ENCODE data around the gene ABCC11. TPM values are rescaled to one million over a fixed set of nuclear protein-coding genes. Genes with fewer than 3 reads are reported as not detected.

The ABCC11 gene
- total RNA-seq, 4 donors from 2014 or later: 0.09 to 0.57 (median 0.19) TPM; not detected in 1

DNA sequence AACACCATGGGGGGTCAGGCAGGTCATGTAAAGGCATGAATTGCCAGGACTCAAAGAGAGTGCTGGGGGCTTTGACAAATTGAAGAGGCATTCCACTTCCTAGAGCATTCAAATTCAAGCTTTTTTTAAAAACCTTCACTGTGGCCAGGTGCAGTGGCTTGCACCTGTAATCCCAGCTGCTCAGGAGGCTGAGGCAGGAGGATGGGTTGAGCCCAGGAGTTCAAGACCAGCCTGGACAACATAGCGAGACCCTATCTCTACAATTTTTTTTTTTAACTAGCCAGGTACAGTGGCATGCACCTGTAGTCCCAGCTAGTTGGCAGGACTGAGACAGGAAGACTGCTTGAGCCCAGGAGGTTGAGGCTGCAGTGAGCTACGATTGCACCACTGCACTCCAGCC lies 108.8 kb downstream of the ABCC11 start:
- Histone ChIP-seq H3K27ac (no peak overlapping the region), H3K9me3 (no peaks in the 10 kb centered on the region), H3K27me3 (peaks cover 0 to 11% (median 0%) of the 10 kb centered on the region in 4 donors), H3K36me3 (no peaks in the 10 kb centered on the region), H3K4me3 (no peak overlapping the region), H3K4me1 (no peaks in the 10 kb centered on the region)
- TF ChIP-seq, protein P1, sequence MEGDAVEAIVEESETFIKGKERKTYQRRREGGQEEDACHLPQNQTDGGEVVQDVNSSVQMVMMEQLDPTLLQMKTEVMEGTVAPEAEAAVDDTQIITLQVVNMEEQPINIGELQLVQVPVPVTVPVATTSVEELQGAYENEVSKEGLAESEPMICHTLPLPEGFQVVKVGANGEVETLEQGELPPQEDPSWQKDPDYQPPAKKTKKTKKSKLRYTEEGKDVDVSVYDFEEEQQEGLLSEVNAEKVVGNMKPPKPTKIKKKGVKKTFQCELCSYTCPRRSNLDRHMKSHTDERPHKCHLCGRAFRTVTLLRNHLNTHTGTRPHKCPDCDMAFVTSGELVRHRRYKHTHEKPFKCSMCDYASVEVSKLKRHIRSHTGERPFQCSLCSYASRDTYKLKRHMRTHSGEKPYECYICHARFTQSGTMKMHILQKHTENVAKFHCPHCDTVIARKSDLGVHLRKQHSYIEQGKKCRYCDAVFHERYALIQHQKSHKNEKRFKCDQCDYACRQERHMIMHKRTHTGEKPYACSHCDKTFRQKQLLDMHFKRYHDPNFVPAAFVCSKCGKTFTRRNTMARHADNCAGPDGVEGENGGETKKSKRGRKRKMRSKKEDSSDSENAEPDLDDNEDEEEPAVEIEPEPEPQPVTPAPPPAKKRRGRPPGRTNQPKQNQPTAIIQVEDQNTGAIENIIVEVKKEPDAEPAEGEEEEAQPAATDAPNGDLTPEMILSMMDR (IDR thresholded peaks at IDR 0.05): no peak
- no peak for TF ChIP-seq POLR2A (IDR thresholded peaks at IDR 0.05)
- no peak for DNase-seq
- 68 to 83% methylated on average over 2 of the region's 2 CpGs for WGBS, 2 donors
- intact Hi-C loops (cut with DNase I): no loop called here

DNA sequence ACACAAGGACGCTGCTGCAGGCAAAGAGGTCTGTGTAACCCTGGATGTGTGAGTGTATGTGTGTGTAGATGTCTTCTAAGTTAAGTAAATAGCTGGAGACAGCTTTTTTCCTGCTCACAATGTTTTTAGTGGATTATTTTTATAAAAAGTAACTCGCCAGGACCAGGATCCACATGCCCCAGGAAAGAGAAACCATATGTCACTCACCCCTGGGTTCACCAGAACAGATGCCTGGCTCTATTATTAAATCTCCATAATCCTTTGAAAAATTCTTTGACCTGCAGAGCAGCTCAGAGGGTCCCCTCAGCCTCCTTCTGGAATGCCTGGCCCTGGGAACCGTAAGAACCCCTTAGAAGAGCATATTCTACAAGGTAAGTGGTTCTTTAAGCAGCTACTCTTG lies 109.5 kb downstream of the ABCC11 start:
- TF ChIP-seq, protein P1 (IDR thresholded peaks at IDR 0.05): no peak
- no peak for TF ChIP-seq POLR2A (IDR thresholded peaks at IDR 0.05)
- H3K36me3 ChIP-seq: no peaks in the 10 kb centered on the region
- no peak overlapping the region for H3K27ac ChIP-seq
- H3K27me3 ChIP-seq: peaks cover 0 to 8% (median 0%) of the 10 kb centered on the region in 4 donors
- H3K9me3 ChIP-seq: no peaks in the 10 kb centered on the region
- no peak for DNase-seq
- H3K4me1 ChIP-seq: no peaks in the 10 kb centered on the region
- H3K4me3 ChIP-seq: no peak overlapping the region
- 78 to 82% methylated on average over 3 of the region's 3 CpGs for WGBS, 2 donors
- intact Hi-C loops (cut with DNase I): no loop called here

DNA sequence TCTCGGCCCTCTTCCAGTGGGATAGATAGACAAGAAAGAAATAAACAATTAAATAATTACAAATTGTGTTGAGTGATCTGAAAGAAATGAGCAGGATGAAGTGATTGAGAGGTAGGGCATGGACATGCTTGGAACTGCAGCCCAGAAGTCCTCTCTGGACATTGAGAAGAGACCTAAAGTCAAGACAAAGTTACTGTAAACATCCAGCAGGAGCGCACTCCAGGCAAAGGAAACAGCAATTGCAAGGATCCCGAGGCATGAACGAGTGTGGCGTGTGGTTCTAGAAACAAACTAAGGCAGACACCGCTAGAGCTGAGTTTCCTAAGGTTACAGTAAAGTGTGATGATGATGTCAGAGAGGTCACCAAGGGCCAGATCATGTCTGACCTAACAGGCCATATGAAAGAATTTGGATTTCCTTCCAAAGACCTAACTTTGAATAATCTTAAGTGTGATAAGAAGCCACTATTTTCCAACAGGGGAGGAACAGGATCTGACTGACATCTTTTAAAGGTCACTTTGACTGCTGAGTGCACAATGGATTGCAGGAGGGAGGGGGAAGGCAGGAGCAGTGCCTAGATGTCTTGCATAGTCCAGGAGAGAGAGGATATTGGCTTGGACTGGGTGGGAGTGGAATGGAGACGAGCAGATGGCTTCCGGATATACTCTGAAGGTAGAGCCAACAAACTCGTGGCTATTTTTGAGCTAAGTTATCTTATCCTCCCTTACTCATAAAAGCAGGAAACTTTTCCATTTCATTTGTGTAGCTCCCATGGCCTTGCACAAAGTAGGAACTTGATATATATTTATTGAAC lies 110.6 kb downstream of the ABCC11 start:
- Histone ChIP-seq H3K4me1 (no peaks in the 10 kb centered on the region), H3K4me3 (no peak overlapping the region), H3K27ac (no peak overlapping the region), H3K36me3 (no peaks in the 10 kb centered on the region), H3K9me3 (no peaks in the 10 kb centered on the region), H3K27me3 (no peaks in the 10 kb centered on the region)
- no peak for TF ChIP-seq POLR2A (IDR thresholded peaks at IDR 0.05)
- TF ChIP-seq, protein P1 (IDR thresholded peaks at IDR 0.05): no peak
- 58 to 73% methylated on average over 9 of the region's 9 CpGs for WGBS, 2 donors
- intact Hi-C loops (cut with DNase I): no loop called here
- no peak for DNase-seq

DNA sequence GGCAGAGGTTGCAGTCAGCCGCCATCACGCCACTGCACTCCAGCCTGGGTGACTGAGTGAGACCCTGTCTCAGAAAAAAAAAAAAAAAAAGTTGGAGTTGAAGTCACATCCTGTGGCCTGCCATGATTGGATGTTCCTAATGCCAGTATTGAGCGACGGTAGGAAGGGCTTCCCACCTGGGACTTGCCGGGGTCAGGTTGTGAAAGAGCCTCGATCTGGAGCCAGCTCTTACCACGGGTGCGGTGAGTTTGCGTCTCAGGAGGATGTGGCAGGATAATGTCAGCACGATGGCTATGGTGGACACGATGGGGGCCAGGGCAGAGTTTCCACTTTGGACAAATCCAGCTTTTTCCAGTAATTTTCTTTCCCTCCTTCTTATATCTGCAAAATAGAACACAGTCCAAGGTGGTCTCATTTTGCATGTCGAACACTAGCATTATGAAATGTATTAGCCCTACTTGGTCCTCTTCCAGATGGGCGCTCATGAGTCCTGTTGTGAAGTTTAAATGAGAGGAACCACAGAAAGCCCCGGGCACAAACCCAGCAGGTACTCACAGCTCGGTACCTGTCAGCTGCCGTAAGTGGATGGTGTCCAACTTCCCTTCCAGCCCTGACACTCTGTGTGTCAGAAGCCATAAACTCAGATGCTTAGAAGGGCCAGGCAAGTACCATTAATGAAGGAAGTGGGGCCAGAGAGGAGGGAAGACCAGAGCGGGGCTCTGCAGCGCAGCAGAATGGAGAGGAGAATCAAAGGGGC lies 113.7 kb downstream of the ABCC11 start:
- no peak for DNase-seq
- no peak overlapping the region for H3K4me3 ChIP-seq
- peaks cover 0 to 16% (median 0%) of the 10 kb centered on the region in 4 donors for H3K27me3 ChIP-seq
- H3K36me3 ChIP-seq: no peaks in the 10 kb centered on the region
- no peaks in the 10 kb centered on the region for H3K4me1 ChIP-seq
- WGBS, 2 donors: 72 to 77% methylated on average over 13 to 18 of the region's 18 CpGs
- TF ChIP-seq, protein P1 (IDR thresholded peaks at IDR 0.05): no peak
- TF ChIP-seq POLR2A (IDR thresholded peaks at IDR 0.05): no peak
- H3K27ac ChIP-seq: no peak overlapping the region
- intact Hi-C loops (cut with DNase I): no loop called here
- H3K9me3 ChIP-seq: no peaks in the 10 kb centered on the region

DNA sequence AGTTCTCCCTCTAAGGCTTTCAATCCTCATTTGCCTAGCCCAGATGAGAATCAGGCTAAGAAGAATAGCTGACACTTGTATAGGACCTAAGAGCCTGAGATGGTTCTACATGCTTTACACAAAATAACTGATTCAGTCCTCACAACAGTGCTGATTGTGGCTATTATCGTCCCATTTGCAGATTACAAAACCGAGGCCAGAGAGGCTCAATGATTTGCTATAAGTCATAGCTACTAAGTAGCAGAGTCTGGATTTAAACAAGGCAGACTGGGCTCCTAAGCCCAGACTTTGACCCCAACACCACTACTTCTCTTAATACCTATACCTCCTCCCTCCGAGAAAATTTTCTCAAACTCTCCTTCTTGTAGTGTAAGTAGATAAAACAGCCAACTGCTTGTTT lies 114.6 kb downstream of the ABCC11 start:
- 85 to 90% methylated on average over 3 of the region's 3 CpGs for WGBS, 2 donors
- Histone ChIP-seq H3K4me3 (no peak overlapping the region), H3K27ac (no peak overlapping the region), H3K27me3 (peaks cover 0 to 16% (median 0%) of the 10 kb centered on the region in 4 donors), H3K9me3 (no peaks in the 10 kb centered on the region), H3K4me1 (no peaks in the 10 kb centered on the region), H3K36me3 (no peaks in the 10 kb centered on the region)
- DNase-seq: no peak
- TF ChIP-seq, protein P1 (IDR thresholded peaks at IDR 0.05): no peak
- TF ChIP-seq POLR2A (IDR thresholded peaks at IDR 0.05): no peak
- intact Hi-C loops (cut with DNase I): no loop called here
